HepG2 (cell line): ENCODE data around the gene ABCG1.

Source experiments
- BRD4 ChIP-seq: sonication (generic); formaldehyde crosslinking; IDR thresholded peaks from 2 replicates; pipeline ENCODE4 v1.4.0; 2020; ENCODE audit warnings: missing genetic modification reagents
- CREB3 ChIP-seq: sonication (generic); formaldehyde crosslinking; IDR thresholded peaks from 2 replicates; pipeline ENCODE4 v1.5.0; 2020; ENCODE audit warnings: missing genetic modification reagents
- EP300 ChIP-seq, 3 experiments: sonication (generic) in 1 of 3; formaldehyde crosslinking in 1 of 3; IDR thresholded peaks; 2 replicates each; pipeline versions ENCODE4 v1.5.1 to v1.6.1; 2011 to 2020; ENCODE audit warnings: low read depth in 2 of 3, low read length in 2 of 3, borderline replicate concordance in 1 of 3, improper control_type of control experiment in 1 of 3, mild to moderate bottlenecking in 1 of 3, missing genetic modification reagents in 1 of 3, moderate library complexity in 1 of 3
- GTF2F1 ChIP-seq: fragments of 150-350 bp; IDR thresholded peaks from 2 replicates; pipeline ENCODE4 v1.6.1; 2014; ENCODE audit warnings: low read length
- KLF13 ChIP-seq: sonication (generic); formaldehyde crosslinking; IDR thresholded peaks from 2 replicates; pipeline ENCODE4 v1.4.0; 2020; ENCODE audit warnings: mild to moderate bottlenecking, missing genetic modification reagents
- MTA1 ChIP-seq: sonication (generic); formaldehyde crosslinking; IDR thresholded peaks from 2 replicates; pipeline ENCODE4 v1.4.0; 2020; ENCODE audit warnings: missing genetic modification reagents, mild to moderate bottlenecking, borderline replicate concordance
- POLR2A ChIP-seq, 2 experiments: IDR thresholded peaks; 2 replicates each; pipeline ENCODE4 v1.6.1; 2011; ENCODE audit warnings: low read depth in 2 of 2, low read length in 2 of 2, mild to moderate bottlenecking in 1 of 2, moderate library complexity in 1 of 2; ENCODE audit not compliant: insufficient read depth in 1 of 2
- TBX3 ChIP-seq: fragments of 450-650 bp; IDR thresholded peaks from 2 replicates; pipeline ENCODE4 v1.6.1; 2017; ENCODE audit warnings: antibody characterized with exemption, mild to moderate bottlenecking, inconsistent platforms, borderline replicate concordance
- ZC3H4 ChIP-seq: sonication (generic); formaldehyde crosslinking; IDR thresholded peaks from 2 replicates; pipeline ENCODE4 v1.4.0; 2020; ENCODE audit warnings: missing genetic modification reagents, borderline replicate concordance
- ZNF703 ChIP-seq: sonication (generic); formaldehyde crosslinking; IDR thresholded peaks from 2 replicates; pipeline ENCODE4 v1.5.1; 2020; ENCODE audit warnings: missing genetic modification reagents, mild to moderate bottlenecking, moderate library complexity, borderline replicate concordance
- TF ChIP-seq, protein P1 (sequence below): sonication (generic); formaldehyde crosslinking; IDR thresholded peaks from 2 replicates; pipeline ENCODE4 v1.5.0; 2020; ENCODE audit warnings: mild to moderate bottlenecking, missing genetic modification reagents, moderate library complexity
- TF ChIP-seq, protein P2 (sequence below): sonication (generic); formaldehyde crosslinking; IDR thresholded peaks from 2 replicates; pipeline ENCODE4 v1.8.1; 2023; ENCODE audit warnings: mild to moderate bottlenecking, missing genetic modification reagents

DNA sequence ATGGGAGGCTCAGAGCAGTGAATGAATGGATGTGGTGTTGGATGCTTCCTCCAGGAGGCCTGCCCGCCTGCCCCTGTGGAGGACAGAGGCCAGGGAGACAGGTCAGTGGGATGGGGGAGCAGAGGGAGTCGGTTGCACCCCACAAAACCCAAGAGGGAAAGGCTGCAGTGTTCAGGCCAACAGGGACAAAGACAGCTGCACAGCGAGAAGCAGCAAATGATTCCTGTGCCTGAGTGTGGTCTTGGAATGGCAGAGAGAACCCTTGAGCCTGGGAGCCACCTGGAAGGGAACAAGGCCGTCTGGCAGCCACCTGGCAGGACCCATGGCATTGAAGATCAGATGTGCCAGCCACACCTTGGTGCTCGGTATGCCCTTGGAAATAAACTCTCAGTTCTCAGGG, 88.2 kb downstream of the ABCG1 start:
- TF ChIP-seq TBX3 = no peak
- TF ChIP-seq, protein P1, sequence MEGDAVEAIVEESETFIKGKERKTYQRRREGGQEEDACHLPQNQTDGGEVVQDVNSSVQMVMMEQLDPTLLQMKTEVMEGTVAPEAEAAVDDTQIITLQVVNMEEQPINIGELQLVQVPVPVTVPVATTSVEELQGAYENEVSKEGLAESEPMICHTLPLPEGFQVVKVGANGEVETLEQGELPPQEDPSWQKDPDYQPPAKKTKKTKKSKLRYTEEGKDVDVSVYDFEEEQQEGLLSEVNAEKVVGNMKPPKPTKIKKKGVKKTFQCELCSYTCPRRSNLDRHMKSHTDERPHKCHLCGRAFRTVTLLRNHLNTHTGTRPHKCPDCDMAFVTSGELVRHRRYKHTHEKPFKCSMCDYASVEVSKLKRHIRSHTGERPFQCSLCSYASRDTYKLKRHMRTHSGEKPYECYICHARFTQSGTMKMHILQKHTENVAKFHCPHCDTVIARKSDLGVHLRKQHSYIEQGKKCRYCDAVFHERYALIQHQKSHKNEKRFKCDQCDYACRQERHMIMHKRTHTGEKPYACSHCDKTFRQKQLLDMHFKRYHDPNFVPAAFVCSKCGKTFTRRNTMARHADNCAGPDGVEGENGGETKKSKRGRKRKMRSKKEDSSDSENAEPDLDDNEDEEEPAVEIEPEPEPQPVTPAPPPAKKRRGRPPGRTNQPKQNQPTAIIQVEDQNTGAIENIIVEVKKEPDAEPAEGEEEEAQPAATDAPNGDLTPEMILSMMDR (CRISPR knock-in tag) = no peak
- TF ChIP-seq, protein P2, sequence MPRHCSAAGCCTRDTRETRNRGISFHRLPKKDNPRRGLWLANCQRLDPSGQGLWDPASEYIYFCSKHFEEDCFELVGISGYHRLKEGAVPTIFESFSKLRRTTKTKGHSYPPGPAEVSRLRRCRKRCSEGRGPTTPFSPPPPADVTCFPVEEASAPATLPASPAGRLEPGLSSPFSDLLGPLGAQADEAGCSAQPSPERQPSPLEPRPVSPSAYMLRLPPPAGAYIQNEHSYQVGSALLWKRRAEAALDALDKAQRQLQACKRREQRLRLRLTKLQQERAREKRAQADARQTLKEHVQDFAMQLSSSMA (CRISPR knock-in tag) = no peak
- TF ChIP-seq ZNF703 (CRISPR knock-in tag) = no peak
- TF ChIP-seq CREB3 (CRISPR knock-in tag) = no peak
- TF ChIP-seq GTF2F1 = no peak
- TF ChIP-seq BRD4 (CRISPR knock-in tag) = no peak
- TF ChIP-seq MTA1 = no peak
- no peak for TF ChIP-seq KLF13 (CRISPR knock-in tag)
- no peak for TF ChIP-seq POLR2A (IDR thresholded peaks at IDR 0.05; ENCODE audit: insufficient read depth in 1 of 2, low read depth in 2 of 2, low read length in 2 of 2)
- TF ChIP-seq ZC3H4 (CRISPR knock-in tag) = no peak
- no peak for TF ChIP-seq EP300 (IDR thresholded peaks at IDR 0.05; ENCODE audit: low read depth in 2 of 2, low read length in 2 of 2)
- TF ChIP-seq EP300 (CRISPR knock-in tag; IDR thresholded peaks at IDR 0.05; ENCODE audit: borderline replicate concordance) = no peak
